Occipital lobe (tissue), 2 donors: ENCODE results near the gene NRCAM. TPM values are rescaled to one million over a fixed set of nuclear protein-coding genes. Genes with fewer than 3 reads are reported as not detected.

Experiments
- DNase-seq: peaks from one replicate; lab custom pipeline; 2025; lab: John Stamatoyannopoulos, UW
- total RNA-seq: library from RNA; depleted of rRNA; stranded (reverse); fragments of >200 nt; gene quantifications from one replicate; pipeline ENCODE4 v1.2.3, GENCODE V29; 2014

The NRCAM gene
- total RNA-seq, 1 donor from 2014 or later, result 112 TPM

- DNase-seq, result no peak
Observed at GRCh38 chr7:108311446-108312168, 144.6 kb downstream of the NRCAM start.

GRCh38 chr7:108310351-108310750, 145.9 kb downstream of the NRCAM start:
- no peak for DNase-seq

GRCh38 chr7:108308903-108309302, 147.3 kb downstream of the NRCAM start:
- no peak for DNase-seq

GRCh38 chr7:108308276-108308675, 148.0 kb downstream of the NRCAM start:
- DNase-seq, result no peak

GRCh38 chr7:108307595-108307994, 148.6 kb downstream of the NRCAM start:
- no peak for DNase-seq

GRCh38 chr7:108307194-108307593, 149.0 kb downstream of the NRCAM start:
- no peak for DNase-seq

GRCh38 chr7:108303332-108303731, 152.9 kb downstream of the NRCAM start:
- no peak for DNase-seq

GRCh38 chr7:108301387-108301786, 154.8 kb downstream of the NRCAM start:
- no peak for DNase-seq

- no peak for DNase-seq
Observed at GRCh38 chr7:108299251-108299973, 156.8 kb downstream of the NRCAM start.

- DNase-seq, result no peak
Observed at GRCh38 chr7:108296911-108297310, 159.3 kb downstream of the NRCAM start.

GRCh38 chr7:108294595-108294994, 161.6 kb downstream of the NRCAM start:
- no peak for DNase-seq

- DNase-seq, result no peak
Observed at GRCh38 chr7:108293149-108293612, 163.1 kb downstream of the NRCAM start.

- DNase-seq, result no peak
Observed at GRCh38 chr7:108292541-108292940, 163.7 kb downstream of the NRCAM start.

GRCh38 chr7:108291791-108292440, 164.3 kb downstream of the NRCAM start:
- DNase-seq, result no peak

- DNase-seq, result no peak
Observed at GRCh38 chr7:108291152-108291508, 165.1 kb downstream of the NRCAM start.

GRCh38 chr7:108290459-108291151, 165.6 kb downstream of the NRCAM start:
- DNase-seq, result no peak

- DNase-seq, result no peak
Observed at GRCh38 chr7:108289852-108290251, 166.4 kb downstream of the NRCAM start.

- DNase-seq, result no peak
Observed at GRCh38 chr7:108287857-108288256, 168.4 kb downstream of the NRCAM start.

- DNase-seq, result no peak
Observed at GRCh38 chr7:108286290-108286904, 169.8 kb downstream of the NRCAM start.

GRCh38 chr7:108285778-108286177, 170.5 kb downstream of the NRCAM start:
- DNase-seq, result no peak

GRCh38 chr7:108285003-108285368, 171.2 kb downstream of the NRCAM start:
- DNase-seq, result no peak
